ENCODE data around the gene BICD1. TPM values are rescaled to one million over a fixed set of nuclear protein-coding genes. Genes with fewer than 3 reads are reported as not detected.

Gene BICD1
- polyA plus RNA-seq, 2 donors: 1.7 to 2.0 TPM

DNA sequence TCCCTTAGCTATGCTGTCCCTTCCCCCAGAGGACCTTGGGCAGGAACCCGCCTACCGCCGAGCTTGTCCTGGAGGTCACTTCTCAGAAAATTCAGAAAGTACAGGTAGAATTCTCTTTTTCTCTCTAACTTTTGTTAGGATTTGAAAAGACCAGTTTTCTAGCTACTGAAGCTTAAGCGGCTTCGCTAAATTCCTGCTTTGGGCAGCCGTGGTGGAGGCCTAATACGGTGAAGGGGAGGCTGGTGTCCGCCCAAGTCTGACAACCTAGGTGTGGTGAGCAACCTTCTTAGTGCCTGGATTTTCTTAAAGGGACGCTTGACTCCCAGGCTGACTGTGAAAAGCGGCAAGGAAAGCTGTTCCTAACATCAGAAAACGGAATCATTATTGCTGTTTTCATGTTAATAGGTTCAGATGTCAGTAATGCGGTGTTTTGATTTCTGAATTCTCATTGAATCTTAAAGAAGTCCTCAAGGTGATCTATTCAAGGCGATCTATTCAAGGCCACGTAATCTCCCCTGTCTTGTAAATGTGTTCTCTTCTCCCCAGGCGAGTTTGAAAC lies 293.5 kb downstream of the BICD1 start:
- 14 to 15% methylated on average over 15 of the region's 15 CpGs for WGBS, 2 donors
- Histone ChIP-seq H3K9me3 (ENCODE audit: control insufficient read depth in 2 of 2, insufficient read depth in 1 of 2, low read depth in 1 of 2, low read length in 1 of 2) (no peaks in the 10 kb centered on the region), H3K27me3 (ENCODE audit: control insufficient read depth in 1 of 2, insufficient read depth in 2 of 2, low read length in 2 of 2) (no peaks in the 10 kb centered on the region), H3K27ac (ENCODE audit: low read depth in 2 of 2, low read length in 1 of 2) (peak overlapping the region; percentile 93 to 98), H3K4me3 (ENCODE audit: low read depth in 1 of 2, low read length in 2 of 2) (peak overlapping the region; percentile 56 to 83), H3K4me1 (ENCODE audit: control insufficient read depth in 2 of 2, insufficient read depth in 2 of 2, low read length in 1 of 2) (no peaks in the 10 kb centered on the region), H3K36me3 (ENCODE audit: control insufficient read depth in 2 of 2, insufficient read depth in 2 of 2, low read length in 1 of 2) (peaks cover 0 to 2% of the 10 kb centered on the region in 2 donors)

DNA sequence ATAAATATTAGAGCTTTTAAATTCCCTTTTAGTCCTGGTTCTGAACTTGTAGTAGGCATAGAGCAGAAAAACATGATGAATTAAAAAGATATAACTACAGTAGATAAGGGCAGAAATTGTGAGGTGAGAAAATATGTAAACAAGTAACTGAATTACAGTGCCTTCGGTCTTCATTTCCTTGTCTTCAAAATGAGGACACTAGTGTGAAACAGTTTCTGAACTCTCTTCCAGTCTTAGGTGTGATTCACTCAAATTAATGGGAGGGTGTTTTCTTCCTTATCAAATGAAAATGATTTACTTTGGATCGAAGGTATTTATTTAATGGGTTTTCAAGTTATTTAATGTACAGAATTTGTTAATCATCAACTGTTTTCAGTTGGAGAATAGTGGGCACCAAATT lies 294.2 kb downstream of the BICD1 start:
- H3K4me1 ChIP-seq (ENCODE audit: control insufficient read depth in 2 of 2, insufficient read depth in 2 of 2, low read length in 1 of 2): no peaks in the 10 kb centered on the region
- H3K27ac ChIP-seq (ENCODE audit: low read depth in 2 of 2, low read length in 1 of 2): no peak overlapping the region
- H3K9me3 ChIP-seq (ENCODE audit: control insufficient read depth in 2 of 2, insufficient read depth in 1 of 2, low read depth in 1 of 2, low read length in 1 of 2): no peaks in the 10 kb centered on the region
- no peaks in the 10 kb centered on the region for H3K27me3 ChIP-seq (ENCODE audit: control insufficient read depth in 1 of 2, insufficient read depth in 2 of 2, low read length in 2 of 2)
- 37 to 42% methylated on average over 2 of the region's 2 CpGs for WGBS, 2 donors
- peak overlapping the region in 1 of 2 donors; percentile 56 for H3K4me3 ChIP-seq (ENCODE audit: low read depth in 1 of 2, low read length in 2 of 2)
- H3K36me3 ChIP-seq (ENCODE audit: control insufficient read depth in 2 of 2, insufficient read depth in 2 of 2, low read length in 1 of 2): peaks cover 0 to 2% of the 10 kb centered on the region in 2 donors

- Histone ChIP-seq H3K27me3 (ENCODE audit: control insufficient read depth in 1 of 2, insufficient read depth in 2 of 2, low read length in 2 of 2) (no peaks in the 10 kb centered on the region), H3K4me1 (ENCODE audit: control insufficient read depth in 2 of 2, insufficient read depth in 2 of 2, low read length in 1 of 2) (no peaks in the 10 kb centered on the region), H3K27ac (ENCODE audit: low read depth in 2 of 2, low read length in 1 of 2) (no peak overlapping the region), H3K9me3 (ENCODE audit: control insufficient read depth in 2 of 2, insufficient read depth in 1 of 2, low read depth in 1 of 2, low read length in 1 of 2) (no peaks in the 10 kb centered on the region), H3K36me3 (ENCODE audit: control insufficient read depth in 2 of 2, insufficient read depth in 2 of 2, low read length in 1 of 2) (peaks cover 0 to 2% of the 10 kb centered on the region in 2 donors), H3K4me3 (ENCODE audit: low read depth in 1 of 2, low read length in 2 of 2) (no peak overlapping the region)
- 90 to 94% methylated on average over 10 of the region's 10 CpGs for WGBS, 2 donors
These were observed 295.5 kb downstream of the BICD1 start for GRCh38 chr12:32402170-32402569.

- H3K27me3 ChIP-seq (ENCODE audit: control insufficient read depth in 1 of 2, insufficient read depth in 2 of 2, low read length in 2 of 2): no peaks in the 10 kb centered on the region
- H3K9me3 ChIP-seq (ENCODE audit: control insufficient read depth in 2 of 2, insufficient read depth in 1 of 2, low read depth in 1 of 2, low read length in 1 of 2): no peaks in the 10 kb centered on the region
- WGBS, 2 donors: 26 to 45% methylated on average over 1 of the region's 1 CpG
- H3K27ac ChIP-seq (ENCODE audit: low read depth in 2 of 2, low read length in 1 of 2): no peak overlapping the region
- H3K4me1 ChIP-seq (ENCODE audit: control insufficient read depth in 2 of 2, insufficient read depth in 2 of 2, low read length in 1 of 2): no peaks in the 10 kb centered on the region
- H3K36me3 ChIP-seq (ENCODE audit: control insufficient read depth in 2 of 2, insufficient read depth in 2 of 2, low read length in 1 of 2): peaks cover 0 to 2% of the 10 kb centered on the region in 2 donors
- H3K4me3 ChIP-seq (ENCODE audit: low read depth in 1 of 2, low read length in 2 of 2): no peak overlapping the region
These were observed 296.3 kb downstream of the BICD1 start for GRCh38 chr12:32402946-32403345.

GRCh38 chr12:32407795-32408194 lies 301.1 kb downstream of the BICD1 start:
- Histone ChIP-seq H3K9me3 (ENCODE audit: control insufficient read depth in 2 of 2, insufficient read depth in 1 of 2, low read depth in 1 of 2, low read length in 1 of 2) (no peaks in the 10 kb centered on the region), H3K27me3 (ENCODE audit: control insufficient read depth in 1 of 2, insufficient read depth in 2 of 2, low read length in 2 of 2) (no peaks in the 10 kb centered on the region), H3K36me3 (ENCODE audit: control insufficient read depth in 2 of 2, insufficient read depth in 2 of 2, low read length in 1 of 2) (no peaks in the 10 kb centered on the region), H3K27ac (ENCODE audit: low read depth in 2 of 2, low read length in 1 of 2) (no peak overlapping the region), H3K4me3 (ENCODE audit: low read depth in 1 of 2, low read length in 2 of 2) (no peak overlapping the region), H3K4me1 (ENCODE audit: control insufficient read depth in 2 of 2, insufficient read depth in 2 of 2, low read length in 1 of 2) (no peaks in the 10 kb centered on the region)
- WGBS, 2 donors: 98% methylated on average over 3 of the region's 3 CpGs

GRCh38 chr12:32413412-32413811 lies 306.8 kb downstream of the BICD1 start:
- H3K36me3 ChIP-seq (ENCODE audit: control insufficient read depth in 2 of 2, insufficient read depth in 2 of 2, low read length in 1 of 2): no peaks in the 10 kb centered on the region
- WGBS, 2 donors: 66 to 76% methylated on average over 3 of the region's 3 CpGs
- no peak overlapping the region for H3K4me3 ChIP-seq (ENCODE audit: low read depth in 1 of 2, low read length in 2 of 2)
- H3K4me1 ChIP-seq (ENCODE audit: control insufficient read depth in 2 of 2, insufficient read depth in 2 of 2, low read length in 1 of 2): no peaks in the 10 kb centered on the region
- H3K9me3 ChIP-seq (ENCODE audit: control insufficient read depth in 2 of 2, insufficient read depth in 1 of 2, low read depth in 1 of 2, low read length in 1 of 2): no peaks in the 10 kb centered on the region
- no peaks in the 10 kb centered on the region for H3K27me3 ChIP-seq (ENCODE audit: control insufficient read depth in 1 of 2, insufficient read depth in 2 of 2, low read length in 2 of 2)
- no peak overlapping the region for H3K27ac ChIP-seq (ENCODE audit: low read depth in 2 of 2, low read length in 1 of 2)

DNA sequence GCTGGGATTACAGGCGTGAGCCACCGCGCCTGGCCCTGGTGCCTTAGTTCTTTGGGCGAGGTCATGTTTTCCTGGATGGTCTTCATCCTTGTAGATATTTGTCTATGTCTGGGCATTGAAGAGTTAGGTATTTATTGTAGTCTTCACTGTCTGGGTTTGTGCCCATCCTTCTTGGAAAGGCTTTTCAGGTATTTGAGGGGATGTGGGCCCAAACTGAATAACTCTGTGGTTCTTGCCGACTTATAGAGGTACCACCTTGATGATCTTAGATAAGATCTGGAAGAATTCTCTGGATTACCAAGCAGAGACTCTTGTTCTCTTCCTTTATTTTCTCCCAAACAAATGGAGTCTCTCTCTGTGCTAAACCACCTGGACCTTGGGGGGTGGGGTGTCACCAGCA lies 311.6 kb downstream of the BICD1 start:
- Histone ChIP-seq H3K27me3 (ENCODE audit: control insufficient read depth in 1 of 2, insufficient read depth in 2 of 2, low read length in 2 of 2) (no peaks in the 10 kb centered on the region), H3K36me3 (ENCODE audit: control insufficient read depth in 2 of 2, insufficient read depth in 2 of 2, low read length in 1 of 2) (no peaks in the 10 kb centered on the region), H3K27ac (ENCODE audit: low read depth in 2 of 2, low read length in 1 of 2) (no peak overlapping the region), H3K4me3 (ENCODE audit: low read depth in 1 of 2, low read length in 2 of 2) (no peak overlapping the region), H3K9me3 (ENCODE audit: control insufficient read depth in 2 of 2, insufficient read depth in 1 of 2, low read depth in 1 of 2, low read length in 1 of 2) (no peaks in the 10 kb centered on the region), H3K4me1 (ENCODE audit: control insufficient read depth in 2 of 2, insufficient read depth in 2 of 2, low read length in 1 of 2) (no peaks in the 10 kb centered on the region)
- WGBS, 2 donors: 95 to 98% methylated on average over 5 of the region's 5 CpGs

GRCh38 chr12:32418903-32419519 lies 312.4 kb downstream of the BICD1 start:
- 65 to 79% methylated on average over 5 of the region's 5 CpGs for WGBS, 2 donors

GRCh38 chr12:32419520-32419960 lies 312.9 kb downstream of the BICD1 start:
- no peak overlapping the region for H3K27ac ChIP-seq (ENCODE audit: low read depth in 2 of 2, low read length in 1 of 2)
- H3K4me1 ChIP-seq (ENCODE audit: control insufficient read depth in 2 of 2, insufficient read depth in 2 of 2, low read length in 1 of 2): no peaks in the 10 kb centered on the region
- WGBS, 2 donors: 34 to 47% methylated on average over 2 of the region's 2 CpGs
- H3K9me3 ChIP-seq (ENCODE audit: control insufficient read depth in 2 of 2, insufficient read depth in 1 of 2, low read depth in 1 of 2, low read length in 1 of 2): no peaks in the 10 kb centered on the region
- no peaks in the 10 kb centered on the region for H3K36me3 ChIP-seq (ENCODE audit: control insufficient read depth in 2 of 2, insufficient read depth in 2 of 2, low read length in 1 of 2)
- H3K27me3 ChIP-seq (ENCODE audit: control insufficient read depth in 1 of 2, insufficient read depth in 2 of 2, low read length in 2 of 2): no peaks in the 10 kb centered on the region
- H3K4me3 ChIP-seq (ENCODE audit: low read depth in 1 of 2, low read length in 2 of 2): no peak overlapping the region

More at GRCh38 chr12:32418903-32419519, 312.4 kb downstream of the BICD1 start:
- Histone ChIP-seq H3K4me1 (ENCODE audit: control insufficient read depth in 2 of 2, insufficient read depth in 2 of 2, low read length in 1 of 2) (no peaks in the 10 kb centered on the region), H3K4me3 (ENCODE audit: low read depth in 1 of 2, low read length in 2 of 2) (no peak overlapping the region), H3K27me3 (ENCODE audit: control insufficient read depth in 1 of 2, insufficient read depth in 2 of 2, low read length in 2 of 2) (no peaks in the 10 kb centered on the region), H3K36me3 (ENCODE audit: control insufficient read depth in 2 of 2, insufficient read depth in 2 of 2, low read length in 1 of 2) (no peaks in the 10 kb centered on the region), H3K9me3 (ENCODE audit: control insufficient read depth in 2 of 2, insufficient read depth in 1 of 2, low read depth in 1 of 2, low read length in 1 of 2) (no peaks in the 10 kb centered on the region), H3K27ac (ENCODE audit: low read depth in 2 of 2, low read length in 1 of 2) (no peak overlapping the region)

DNA sequence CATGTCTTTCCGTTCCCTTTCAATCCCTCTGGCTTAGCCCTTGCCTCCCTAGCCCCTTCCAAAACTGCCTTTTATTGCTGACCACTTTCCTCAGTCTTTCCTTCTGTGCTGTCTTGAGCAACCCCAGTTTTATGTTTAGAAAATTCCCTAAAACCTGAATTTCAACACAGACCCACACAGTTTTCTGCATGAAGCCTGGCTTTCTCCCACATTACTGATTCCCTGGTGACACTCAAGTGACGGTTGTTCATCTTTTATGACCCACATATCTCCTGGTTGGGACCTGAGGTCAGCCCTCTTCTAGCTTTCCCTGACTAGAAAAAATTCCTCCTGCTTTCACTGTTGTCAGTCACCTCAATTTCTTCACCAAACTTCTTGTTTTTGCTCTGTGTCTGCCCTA lies 313.7 kb downstream of the BICD1 start:
- Histone ChIP-seq H3K27me3 (ENCODE audit: control insufficient read depth in 1 of 2, insufficient read depth in 2 of 2, low read length in 2 of 2) (no peaks in the 10 kb centered on the region), H3K27ac (ENCODE audit: low read depth in 2 of 2, low read length in 1 of 2) (no peak overlapping the region), H3K4me3 (ENCODE audit: low read depth in 1 of 2, low read length in 2 of 2) (no peak overlapping the region), H3K9me3 (ENCODE audit: control insufficient read depth in 2 of 2, insufficient read depth in 1 of 2, low read depth in 1 of 2, low read length in 1 of 2) (no peaks in the 10 kb centered on the region), H3K36me3 (ENCODE audit: control insufficient read depth in 2 of 2, insufficient read depth in 2 of 2, low read length in 1 of 2) (no peaks in the 10 kb centered on the region), H3K4me1 (ENCODE audit: control insufficient read depth in 2 of 2, insufficient read depth in 2 of 2, low read length in 1 of 2) (no peaks in the 10 kb centered on the region)
- 70 to 76% methylated on average over 2 of the region's 2 CpGs for WGBS, 2 donors
